Suprapubic skin (tissue), 4 donors: ENCODE data around the gene ARSB. TPM values are rescaled to one million over a fixed set of nuclear protein-coding genes. Genes with fewer than 3 reads are reported as not detected.

Experiments used
- DNase-seq, 2 donors: peaks; one replicate each; pipeline ENCODE4 v3.0.0-alpha.2; 2019; ENCODE audit warnings: low spot score in 2 of 2
- H3K27ac ChIP-seq: fragments of 200-600 bp; sonication (generic); one replicate; pipeline ENCODE4 v1.5.1; 2019
- H3K27me3 ChIP-seq: fragments of 200-600 bp; sonication (generic); one replicate; pipeline ENCODE4 v1.5.1; 2019
- H3K36me3 ChIP-seq: fragments of 200-600 bp; sonication (generic); one replicate; pipeline ENCODE4 v1.5.1; 2019
- H3K4me1 ChIP-seq: fragments of 200-600 bp; sonication (generic); one replicate; pipeline ENCODE4 v1.5.1; 2019
- H3K4me3 ChIP-seq: fragments of 200-600 bp; sonication (generic); one replicate; pipeline ENCODE4 v1.5.1; 2019; ENCODE audit warnings: mild to moderate bottlenecking
- H3K9me3 ChIP-seq: fragments of 200-600 bp; sonication (generic); one replicate; pipeline ENCODE4 v1.5.1; 2019
- EP300 ChIP-seq: sonication (generic); formaldehyde crosslinking; IDR thresholded peaks from one replicate; pipeline ENCODE4 v1.6.1; 2017; ENCODE audit warnings: antibody characterized with exemption
- POLR2A ChIP-seq, 2 donors: fragments of 450-650 bp; IDR thresholded peaks; one replicate each; pipeline ENCODE4 v1.6.1; 2017; ENCODE audit warnings: antibody characterized with exemption in 2 of 2, mild to moderate bottlenecking in 2 of 2, moderate library complexity in 2 of 2
- POLR2AphosphoS5 ChIP-seq, 3 donors: sonication (generic); formaldehyde crosslinking; IDR thresholded peaks; one replicate each; pipeline ENCODE4 v1.6.1; 2017; ENCODE audit warnings: antibody characterized with exemption in 3 of 3
- WGBS: methylation state at CpG from one replicate; pipeline ENCODE4 v1.1.5; 2018; 5-methylcytosine and 5-hydroxymethylcytosine counted together
- total RNA-seq, 4 donors: library from RNA; depleted of rRNA; stranded (reverse); fragments of >200 nt; gene quantifications; one replicate each; pipeline ENCODE4 v1.1.0, GENCODE V29; 2016
- TF ChIP-seq, protein P1 (sequence below), 2 donors: fragments of 200-600 bp in 1 of 2; fragments of 450-650 bp in 1 of 2; sonication (generic) in 1 of 2; IDR thresholded peaks; one replicate each; pipeline ENCODE4 v1.5.1; 2016 to 2019; ENCODE audit warnings: antibody characterized with exemption in 2 of 2, mild to moderate bottlenecking in 1 of 2, moderate library complexity in 1 of 2

Gene ARSB
- total RNA-seq, 4 donors from 2014 or later, result 3.1 to 5.1 (median 3.4) TPM

DNA sequence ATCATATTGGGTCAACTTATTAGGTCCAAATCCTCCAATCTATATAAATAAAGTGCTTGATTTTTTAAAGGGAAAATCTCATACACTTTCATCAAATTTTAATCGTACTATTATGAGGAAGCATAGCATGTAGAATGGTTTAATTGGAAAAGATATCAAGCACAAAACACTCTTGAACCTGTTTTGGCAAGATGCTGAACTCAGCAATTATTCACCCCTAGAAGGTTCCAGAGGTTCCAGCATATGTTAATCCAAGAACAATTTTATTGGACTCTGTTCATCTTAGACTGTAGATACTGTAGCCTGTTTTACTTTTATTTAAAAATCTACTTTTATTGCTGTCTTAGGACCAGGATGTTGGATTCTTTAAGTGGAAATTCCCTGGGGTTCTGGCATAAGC, 244.1 kb downstream of the ARSB start:
- 69% methylated on average over 1 of the region's 1 CpG for WGBS
- Histone ChIP-seq H3K36me3 (no peaks in the 10 kb centered on the region), H3K4me3 (no peak overlapping the region), H3K27ac (no peak overlapping the region), H3K9me3 (no peaks in the 10 kb centered on the region), H3K27me3 (no peaks in the 10 kb centered on the region), H3K4me1 (no peaks in the 10 kb centered on the region)
- TF ChIP-seq EP300 (no peak), POLR2AphosphoS5 (IDR thresholded peaks at IDR 0.05) (no peak), POLR2A (IDR thresholded peaks at IDR 0.05) (no peak)
- TF ChIP-seq, protein P1, sequence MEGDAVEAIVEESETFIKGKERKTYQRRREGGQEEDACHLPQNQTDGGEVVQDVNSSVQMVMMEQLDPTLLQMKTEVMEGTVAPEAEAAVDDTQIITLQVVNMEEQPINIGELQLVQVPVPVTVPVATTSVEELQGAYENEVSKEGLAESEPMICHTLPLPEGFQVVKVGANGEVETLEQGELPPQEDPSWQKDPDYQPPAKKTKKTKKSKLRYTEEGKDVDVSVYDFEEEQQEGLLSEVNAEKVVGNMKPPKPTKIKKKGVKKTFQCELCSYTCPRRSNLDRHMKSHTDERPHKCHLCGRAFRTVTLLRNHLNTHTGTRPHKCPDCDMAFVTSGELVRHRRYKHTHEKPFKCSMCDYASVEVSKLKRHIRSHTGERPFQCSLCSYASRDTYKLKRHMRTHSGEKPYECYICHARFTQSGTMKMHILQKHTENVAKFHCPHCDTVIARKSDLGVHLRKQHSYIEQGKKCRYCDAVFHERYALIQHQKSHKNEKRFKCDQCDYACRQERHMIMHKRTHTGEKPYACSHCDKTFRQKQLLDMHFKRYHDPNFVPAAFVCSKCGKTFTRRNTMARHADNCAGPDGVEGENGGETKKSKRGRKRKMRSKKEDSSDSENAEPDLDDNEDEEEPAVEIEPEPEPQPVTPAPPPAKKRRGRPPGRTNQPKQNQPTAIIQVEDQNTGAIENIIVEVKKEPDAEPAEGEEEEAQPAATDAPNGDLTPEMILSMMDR (IDR thresholded peaks at IDR 0.05), result no peak
- DNase-seq, result no peak

DNA sequence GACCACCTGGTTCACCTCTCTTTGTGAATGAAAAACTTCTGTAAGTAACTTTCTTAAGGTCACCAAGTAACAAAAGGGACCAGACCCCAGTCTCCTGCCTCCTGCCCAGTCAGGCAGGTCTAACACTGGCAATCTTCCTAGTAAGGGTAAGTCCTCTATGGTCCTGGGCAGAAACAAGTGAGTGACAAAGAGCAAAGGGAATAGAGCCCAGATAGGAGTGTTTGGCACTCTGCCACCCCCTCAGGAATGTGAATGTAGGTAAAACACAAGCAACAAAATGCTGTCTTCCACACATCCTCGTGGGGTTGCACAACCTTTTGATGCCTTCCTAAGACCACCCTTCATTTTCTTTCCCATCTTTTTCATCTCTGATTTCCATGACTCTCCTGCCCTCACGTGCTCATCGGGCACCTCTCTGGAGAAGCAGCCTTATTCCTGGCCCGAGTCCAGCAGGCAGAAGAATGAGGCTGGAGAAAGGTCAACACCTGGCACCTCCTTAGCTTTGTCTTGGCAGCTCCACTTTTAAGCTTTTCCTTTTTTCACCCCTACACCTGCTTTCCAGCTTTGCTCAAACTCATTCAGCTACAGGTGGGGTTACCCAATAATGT, 246.3 kb downstream of the ARSB start:
- Histone ChIP-seq H3K4me3 (no peak overlapping the region), H3K36me3 (no peaks in the 10 kb centered on the region), H3K27ac (no peak overlapping the region), H3K4me1 (no peaks in the 10 kb centered on the region), H3K9me3 (no peaks in the 10 kb centered on the region), H3K27me3 (no peaks in the 10 kb centered on the region)
- WGBS, result 64% methylated on average over 4 of the region's 4 CpGs
- TF ChIP-seq POLR2A (IDR thresholded peaks at IDR 0.05) (no peak), EP300 (no peak), POLR2AphosphoS5 (IDR thresholded peaks at IDR 0.05) (no peak)
- TF ChIP-seq, protein P1 (IDR thresholded peaks at IDR 0.05), result no peak
- no peak for DNase-seq

DNA sequence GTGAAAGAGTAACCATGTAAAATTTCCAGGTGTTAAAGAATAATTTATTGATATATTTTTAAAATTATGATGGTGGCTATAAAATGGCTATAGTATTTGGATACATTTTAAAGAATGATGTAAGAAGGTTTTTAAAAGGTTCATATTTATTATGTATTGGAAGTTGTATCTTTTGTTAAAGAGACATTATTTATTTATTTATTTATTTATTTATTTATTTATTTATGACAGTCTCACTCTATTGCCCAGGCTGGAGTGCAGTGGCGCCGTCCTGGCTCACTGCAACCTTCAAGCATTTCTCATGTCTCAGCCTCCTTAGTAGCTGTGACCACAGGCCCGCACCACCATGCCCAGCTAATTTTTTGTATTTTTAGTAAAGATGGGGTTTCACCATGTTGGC, 247.0 kb downstream of the ARSB start:
- Histone ChIP-seq H3K4me1 (no peaks in the 10 kb centered on the region), H3K27ac (no peak overlapping the region), H3K36me3 (no peaks in the 10 kb centered on the region), H3K4me3 (no peak overlapping the region), H3K27me3 (no peaks in the 10 kb centered on the region), H3K9me3 (no peaks in the 10 kb centered on the region)
- DNase-seq, result no peak
- WGBS, result 99% methylated on average over 3 of the region's 3 CpGs
- TF ChIP-seq, protein P1 (IDR thresholded peaks at IDR 0.05), result no peak
- no peak for TF ChIP-seq EP300
- TF ChIP-seq POLR2AphosphoS5 (IDR thresholded peaks at IDR 0.05), result no peak
- no peak for TF ChIP-seq POLR2A (IDR thresholded peaks at IDR 0.05)

DNA sequence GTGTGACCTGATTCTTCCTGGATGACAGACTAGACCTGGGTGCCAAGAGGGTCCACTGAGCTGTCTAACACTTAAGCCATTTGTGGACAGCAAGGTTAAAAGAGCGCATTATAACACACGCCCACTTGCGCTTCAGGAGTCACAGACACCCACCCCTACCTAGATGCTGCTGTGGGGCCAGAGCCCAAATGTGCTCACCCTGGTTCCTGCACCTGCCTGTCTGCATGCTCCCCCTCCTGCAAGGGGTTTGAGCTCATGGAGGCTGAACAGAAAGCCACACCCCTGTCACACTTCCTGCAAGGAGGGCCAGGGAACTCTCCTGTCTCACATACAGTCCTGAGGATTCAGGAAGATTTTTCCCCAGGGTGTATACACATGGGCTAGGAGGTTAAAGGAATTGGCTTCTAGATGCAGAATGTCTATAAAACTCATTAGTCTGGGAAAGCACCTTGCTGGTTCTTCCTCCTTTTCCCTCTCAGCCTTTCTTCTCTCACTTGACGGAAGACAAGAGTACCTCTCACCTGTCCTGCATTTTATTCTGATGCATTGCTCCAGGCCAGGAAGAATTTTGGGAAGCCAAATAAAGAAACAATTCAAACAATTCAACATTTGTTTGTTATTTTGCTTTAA, 249.2 kb downstream of the ARSB start:
- no peak overlapping the region for H3K27ac ChIP-seq
- no peaks in the 10 kb centered on the region for H3K27me3 ChIP-seq
- no peaks in the 10 kb centered on the region for H3K36me3 ChIP-seq
- TF ChIP-seq, protein P1 (IDR thresholded peaks at IDR 0.05), result no peak
- no peak for TF ChIP-seq POLR2AphosphoS5 (IDR thresholded peaks at IDR 0.05)
- TF ChIP-seq POLR2A (IDR thresholded peaks at IDR 0.05), result no peak
- TF ChIP-seq EP300, result no peak
- no peaks in the 10 kb centered on the region for H3K4me1 ChIP-seq
- WGBS, result 86% methylated on average over 1 of the region's 4 CpGs
- no peaks in the 10 kb centered on the region for H3K9me3 ChIP-seq
- no peak overlapping the region for H3K4me3 ChIP-seq
- DNase-seq, result no peak

DNA sequence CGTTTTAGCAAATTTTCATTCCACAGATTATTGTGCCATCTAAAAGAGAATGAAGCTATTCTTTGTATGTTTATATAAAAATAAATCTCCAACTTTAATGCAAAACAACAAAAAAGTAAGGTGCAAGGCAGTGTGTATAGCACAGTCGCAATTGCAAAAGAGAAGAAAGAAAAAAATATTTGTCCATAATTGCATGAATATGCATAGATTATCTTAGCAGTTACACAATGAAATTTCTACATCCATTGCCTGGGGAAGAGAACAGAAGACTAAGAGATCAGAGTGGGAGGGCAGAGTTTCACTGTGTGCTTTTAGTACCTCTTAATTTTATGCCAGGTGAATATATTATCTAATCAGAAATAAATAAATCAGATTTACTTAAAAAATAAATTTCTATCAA, 250.2 kb downstream of the ARSB start:
- no peaks in the 10 kb centered on the region for H3K36me3 ChIP-seq
- DNase-seq, result no peak
- TF ChIP-seq POLR2A (IDR thresholded peaks at IDR 0.05) (no peak), POLR2AphosphoS5 (IDR thresholded peaks at IDR 0.05) (no peak), EP300 (no peak)
- TF ChIP-seq, protein P1 (IDR thresholded peaks at IDR 0.05), result no peak
- H3K4me1 ChIP-seq, result no peaks in the 10 kb centered on the region
- H3K27me3 ChIP-seq, result no peaks in the 10 kb centered on the region
- H3K27ac ChIP-seq, result no peak overlapping the region
- H3K4me3 ChIP-seq, result no peak overlapping the region
- H3K9me3 ChIP-seq, result no peaks in the 10 kb centered on the region
- WGBS, result 93% methylated on average over 2 of the region's 2 CpGs
